Measurements from ENCODE around the gene MAMDC2.

The MAMDC2 gene

DNA sequence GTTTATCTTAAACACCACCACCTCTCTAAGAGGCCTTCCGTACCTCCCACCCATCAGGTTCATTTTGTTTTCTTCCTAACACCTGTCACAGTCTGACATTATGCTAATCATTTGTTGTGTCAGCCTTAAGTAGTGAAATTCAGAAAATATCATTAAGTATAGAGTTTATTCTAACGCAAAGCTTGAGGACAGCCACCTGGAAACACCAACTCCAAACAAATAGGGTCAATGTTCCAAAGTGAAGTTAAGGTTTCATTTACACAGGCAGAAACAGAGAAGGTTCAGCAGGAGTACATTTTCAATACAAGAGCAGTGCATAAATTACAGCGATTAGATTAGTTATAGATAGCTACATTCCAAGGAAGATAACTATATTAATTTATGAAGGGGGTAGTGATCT, 213.9 kb downstream of the MAMDC2 start:
- peak overlapping the region; percentile 96 for H3K9ac ChIP-seq (ENCODE audit: low read length)
- H3K27me3 ChIP-seq (ENCODE audit: insufficient read depth, low read length, poor library complexity), result no peaks in the 10 kb centered on the region
- DNase-seq, result no peak
- H2BK15ac ChIP-seq (replicated peaks; ENCODE audit: low read depth), result no peak overlapping the region
- no peak overlapping the region for H3K4me2 ChIP-seq (ENCODE audit: low read length)
- H3K18ac ChIP-seq (ENCODE audit: low read length), result no peak overlapping the region
- no peak overlapping the region for H4K8ac ChIP-seq (ENCODE audit: low read depth, low read length)
- no peak overlapping the region for H4K5ac ChIP-seq (ENCODE audit: low read length)
- H3K27ac ChIP-seq (ENCODE audit: low read depth, low read length), result no peak overlapping the region
- peaks cover 1% of the 10 kb centered on the region for H3K36me3 ChIP-seq (ENCODE audit: control insufficient read depth, insufficient read depth, low read length)
- H2BK5ac ChIP-seq (ENCODE audit: low read length), result no peak overlapping the region
- H3K23ac ChIP-seq (ENCODE audit: low read length), result no peak overlapping the region
- peaks cover 15% of the 10 kb centered on the region for H3K79me1 ChIP-seq (ENCODE audit: low read length)
- no peak overlapping the region for H2AK5ac ChIP-seq (ENCODE audit: low read length)
- peaks cover 34% of the 10 kb centered on the region for H3K79me2 ChIP-seq (ENCODE audit: control insufficient read depth, insufficient read depth, low read length)
- no peak overlapping the region for H3K4ac ChIP-seq (ENCODE audit: low read depth, low read length)
- no peak overlapping the region for H3K56ac ChIP-seq (ENCODE audit: low read length)
- no peak overlapping the region for H2BK120ac ChIP-seq (ENCODE audit: low read depth, low read length)
- H3K4me3 ChIP-seq (ENCODE audit: low read length), result no peak overlapping the region
- peaks cover 2% of the 10 kb centered on the region for H3K4me1 ChIP-seq (ENCODE audit: control insufficient read depth, low read depth, low read length)
- no CpG with 5 or more reads among the region's 3 CpGs for WGBS (ENCODE audit: extremely low coverage, insufficient coverage, low lambda C conversion rate)

DNA sequence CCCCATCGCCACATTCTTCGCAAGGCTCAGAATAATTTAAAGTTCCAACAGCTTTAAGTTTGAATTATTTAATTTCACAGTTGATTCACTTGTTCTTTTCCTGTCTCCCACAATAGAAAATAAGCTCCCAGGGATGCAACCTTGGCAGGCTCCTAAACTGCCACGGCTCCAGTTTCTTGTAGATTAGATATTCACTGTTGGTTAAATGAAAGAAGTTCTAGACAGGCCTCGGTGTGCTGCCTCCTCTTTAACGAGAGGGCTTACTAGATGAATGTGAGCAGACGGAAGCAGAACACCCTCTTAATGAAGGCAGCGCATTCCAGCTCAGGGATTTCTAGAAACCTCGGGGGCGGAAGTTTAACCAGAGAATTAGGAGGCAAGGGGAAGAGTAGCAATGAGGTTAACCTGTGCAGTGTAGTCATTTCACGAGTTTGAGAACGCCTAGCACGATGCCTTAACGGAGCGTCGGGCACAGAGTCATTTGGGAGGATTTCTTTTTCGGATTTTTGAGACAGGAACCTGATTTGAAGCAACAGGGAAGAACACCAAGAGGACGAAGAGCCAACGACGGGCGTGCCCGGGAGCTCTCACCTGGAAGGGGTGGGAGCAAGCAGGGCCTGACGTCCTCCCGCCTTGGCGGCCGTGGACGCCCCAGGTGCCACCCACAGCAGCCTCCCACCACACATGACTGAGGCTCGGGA, 214.5 kb downstream of the MAMDC2 start:
- DNase-seq, result peak; percentile 80
- Histone ChIP-seq H3K23ac (ENCODE audit: low read length) (no peak overlapping the region), H2BK5ac (ENCODE audit: low read length) (no peak overlapping the region), H3K56ac (ENCODE audit: low read length) (peak overlapping the region; percentile 79), H3K4ac (ENCODE audit: low read depth, low read length) (no peak overlapping the region), H3K9ac (ENCODE audit: low read length) (peak overlapping the region; percentile 96), H3K4me2 (ENCODE audit: low read length) (peak overlapping the region; percentile 37), H2AK5ac (ENCODE audit: low read length) (no peak overlapping the region), H3K27ac (ENCODE audit: low read depth, low read length) (peak overlapping the region; percentile 73), H3K79me1 (ENCODE audit: low read length) (peaks cover 15% of the 10 kb centered on the region), H2BK15ac (replicated peaks; ENCODE audit: low read depth) (no peak overlapping the region), H3K79me2 (ENCODE audit: control insufficient read depth, insufficient read depth, low read length) (peaks cover 40% of the 10 kb centered on the region), H3K18ac (ENCODE audit: low read length) (peak overlapping the region; percentile 80), H2BK120ac (ENCODE audit: low read depth, low read length) (peak overlapping the region; percentile 6), H3K4me3 (ENCODE audit: low read length) (peak overlapping the region; percentile 16), H3K36me3 (ENCODE audit: control insufficient read depth, insufficient read depth, low read length) (peaks cover 1% of the 10 kb centered on the region), H3K4me1 (ENCODE audit: control insufficient read depth, low read depth, low read length) (peaks cover 2% of the 10 kb centered on the region), H4K5ac (ENCODE audit: low read length) (no peak overlapping the region), H3K27me3 (ENCODE audit: insufficient read depth, low read length, poor library complexity) (no peaks in the 10 kb centered on the region), H4K8ac (ENCODE audit: low read depth, low read length) (no peak overlapping the region)
- no CpG with 5 or more reads among the region's 27 CpGs for WGBS (ENCODE audit: extremely low coverage, insufficient coverage, low lambda C conversion rate)

DNA sequence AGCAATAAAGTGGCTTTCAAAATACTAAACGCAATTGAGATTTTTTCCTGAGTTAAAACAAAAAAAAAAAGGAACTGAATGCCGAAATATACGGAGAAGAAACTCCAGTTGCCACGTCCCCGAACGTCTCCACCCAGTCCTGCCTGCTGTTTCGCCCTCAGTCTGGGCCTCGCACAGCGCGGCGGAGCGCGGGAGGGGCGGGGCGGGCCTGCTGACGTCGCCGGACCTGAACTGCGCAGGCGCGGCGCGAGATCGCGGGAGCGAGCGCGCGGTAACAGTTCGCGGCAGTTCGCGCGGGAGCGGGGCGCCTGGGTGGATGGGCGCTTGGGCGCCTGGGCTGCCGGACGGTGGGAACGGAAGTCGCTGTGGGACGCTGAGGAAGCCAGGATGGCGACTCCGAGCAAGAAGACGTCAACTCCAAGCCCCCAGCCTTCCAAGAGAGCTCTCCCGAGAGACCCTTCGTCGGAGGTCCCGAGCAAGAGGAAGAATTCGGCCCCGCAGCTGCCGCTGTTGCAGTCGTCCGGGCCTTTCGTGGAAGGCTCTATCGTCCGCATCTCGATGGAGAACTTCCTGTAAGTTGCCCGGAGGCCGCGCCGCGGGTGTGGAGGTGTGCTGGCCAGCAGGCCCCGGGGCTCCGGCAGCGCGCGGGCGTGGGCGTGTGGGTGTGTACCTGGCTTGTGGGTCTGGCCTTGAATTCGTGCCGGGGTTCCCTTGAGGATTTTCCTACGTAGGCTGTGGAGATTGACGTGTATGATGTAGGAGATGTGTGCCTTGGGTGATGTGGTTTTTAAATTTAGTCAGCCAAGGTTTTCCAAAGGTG, 215.3 kb downstream of the MAMDC2 start, which contains the start of gene SMC5:
Gene SMC5, plus strand, starts transcription at position 287 of the 820 bp plus-strand sequence. Its CDS starts 101 bp downstream, at position 388.
- Histone ChIP-seq H3K9ac (ENCODE audit: low read length) (peak within 1 kb of the TSS; percentile 96), H2BK120ac (ENCODE audit: low read depth, low read length) (peak within 1 kb of the TSS; percentile 6), H2AK5ac (ENCODE audit: low read length) (no peak within 1 kb of the TSS), H3K18ac (ENCODE audit: low read length) (peak within 1 kb of the TSS; percentile 81), H3K4me1 (ENCODE audit: control insufficient read depth, low read depth, low read length) (peaks cover 2% of the 10 kb centered on the region), H2BK15ac (replicated peaks; ENCODE audit: low read depth) (no peak within 1 kb of the TSS), H3K79me2 (ENCODE audit: control insufficient read depth, insufficient read depth, low read length) (peaks cover 44% of the 10 kb centered on the region), H3K4ac (ENCODE audit: low read depth, low read length) (peak within 1 kb of the TSS; percentile 40), H3K27ac (ENCODE audit: low read depth, low read length) (peak within 1 kb of the TSS; percentile 85), H3K79me1 (ENCODE audit: low read length) (peaks cover 17% of the 10 kb centered on the region), H3K36me3 (ENCODE audit: control insufficient read depth, insufficient read depth, low read length) (peaks cover 1% of the 10 kb centered on the region), H3K56ac (ENCODE audit: low read length) (peak within 1 kb of the TSS; percentile 95), H2BK5ac (ENCODE audit: low read length) (peak within 1 kb of the TSS; percentile 73), H4K8ac (ENCODE audit: low read depth, low read length) (no peak within 1 kb of the TSS), H3K23ac (ENCODE audit: low read length) (no peak within 1 kb of the TSS), H3K4me3 (ENCODE audit: low read length) (peak within 1 kb of the TSS; percentile 87), H3K4me2 (ENCODE audit: low read length) (peak within 1 kb of the TSS; percentile 80), H4K5ac (ENCODE audit: low read length) (no peak within 1 kb of the TSS), H3K27me3 (ENCODE audit: insufficient read depth, low read length, poor library complexity) (no peaks in the 10 kb centered on the region)
- no CpG with 5 or more reads among the region's 75 CpGs for WGBS (ENCODE audit: extremely low coverage, insufficient coverage, low lambda C conversion rate)
- DNase-seq, result peak; percentile 93

DNA sequence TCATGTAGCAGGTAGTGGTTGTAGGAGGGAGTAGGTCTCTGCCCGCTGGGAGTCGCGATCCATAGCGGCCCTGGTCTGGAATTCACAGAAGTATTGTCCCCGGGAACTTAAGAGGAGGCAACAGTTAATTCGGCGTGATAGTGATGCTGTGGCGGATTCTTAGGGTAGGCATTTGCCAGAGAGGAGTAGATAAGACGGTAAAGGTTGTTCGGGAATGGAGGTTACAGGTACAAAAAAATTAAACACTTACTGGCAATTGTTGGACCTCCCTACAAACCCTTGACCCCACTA, 215.8 kb downstream of the MAMDC2 start:
- H3K4ac ChIP-seq (ENCODE audit: low read depth, low read length), result no peak overlapping the region
- no peak overlapping the region for H4K8ac ChIP-seq (ENCODE audit: low read depth, low read length)
- peak overlapping the region; percentile 96 for H3K9ac ChIP-seq (ENCODE audit: low read length)
- no peaks in the 10 kb centered on the region for H3K27me3 ChIP-seq (ENCODE audit: insufficient read depth, low read length, poor library complexity)
- no peak overlapping the region for H3K18ac ChIP-seq (ENCODE audit: low read length)
- peak overlapping the region; percentile 95 for H3K56ac ChIP-seq (ENCODE audit: low read length)
- no peak overlapping the region for H3K23ac ChIP-seq (ENCODE audit: low read length)
- H4K5ac ChIP-seq (ENCODE audit: low read length), result no peak overlapping the region
- no peak overlapping the region for H2BK15ac ChIP-seq (replicated peaks; ENCODE audit: low read depth)
- peaks cover 2% of the 10 kb centered on the region for H3K4me1 ChIP-seq (ENCODE audit: control insufficient read depth, low read depth, low read length)
- H3K36me3 ChIP-seq (ENCODE audit: control insufficient read depth, insufficient read depth, low read length), result peaks cover 1% of the 10 kb centered on the region
- peak overlapping the region; percentile 73 for H2BK5ac ChIP-seq (ENCODE audit: low read length)
- H2AK5ac ChIP-seq (ENCODE audit: low read length), result no peak overlapping the region
- H3K4me2 ChIP-seq (ENCODE audit: low read length), result peak overlapping the region; percentile 80
- H3K4me3 ChIP-seq (ENCODE audit: low read length), result peak overlapping the region; percentile 87
- peak overlapping the region; percentile 85 for H3K27ac ChIP-seq (ENCODE audit: low read depth, low read length)
- H3K79me1 ChIP-seq (ENCODE audit: low read length), result peaks cover 17% of the 10 kb centered on the region
- no peak overlapping the region for H2BK120ac ChIP-seq (ENCODE audit: low read depth, low read length)
- peaks cover 44% of the 10 kb centered on the region for H3K79me2 ChIP-seq (ENCODE audit: control insufficient read depth, insufficient read depth, low read length)
- WGBS (ENCODE audit: extremely low coverage, insufficient coverage, low lambda C conversion rate), result no CpG with 5 or more reads among the region's 10 CpGs
- peak; percentile 76 for DNase-seq

DNA sequence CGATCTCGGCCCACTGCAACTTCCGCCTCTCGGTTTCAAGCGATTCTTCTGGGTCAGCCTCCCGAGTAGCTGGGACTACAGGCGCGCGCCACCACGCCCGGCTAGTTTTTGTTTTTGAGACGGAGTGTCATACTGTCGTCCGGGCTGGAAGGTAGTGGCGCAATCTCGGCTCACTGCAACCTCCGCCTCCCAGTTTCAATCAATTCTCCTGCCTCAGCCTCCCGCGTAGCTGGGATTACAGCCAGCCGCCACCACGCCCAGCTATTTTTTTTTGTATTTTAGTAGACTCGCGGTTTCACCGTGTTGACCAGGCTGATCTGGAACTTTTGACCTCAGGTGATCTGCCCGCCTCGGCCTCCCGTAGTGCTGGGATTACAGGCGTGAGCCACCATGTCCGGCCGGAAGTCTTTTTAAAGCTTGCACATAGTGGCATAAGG, 216.4 kb downstream of the MAMDC2 start:
- no peak for DNase-seq
- Histone ChIP-seq H3K79me1 (ENCODE audit: low read length) (peaks cover 17% of the 10 kb centered on the region), H2BK5ac (ENCODE audit: low read length) (no peak overlapping the region), H3K4me1 (ENCODE audit: control insufficient read depth, low read depth, low read length) (peaks cover 2% of the 10 kb centered on the region), H4K8ac (ENCODE audit: low read depth, low read length) (no peak overlapping the region), H3K4me3 (ENCODE audit: low read length) (peak overlapping the region; percentile 87), H4K5ac (ENCODE audit: low read length) (no peak overlapping the region), H3K27ac (ENCODE audit: low read depth, low read length) (no peak overlapping the region), H3K56ac (ENCODE audit: low read length) (peak overlapping the region; percentile 49), H3K9ac (ENCODE audit: low read length) (peak overlapping the region; percentile 34), H3K4me2 (ENCODE audit: low read length) (no peak overlapping the region), H3K18ac (ENCODE audit: low read length) (no peak overlapping the region), H3K36me3 (ENCODE audit: control insufficient read depth, insufficient read depth, low read length) (peaks cover 4% of the 10 kb centered on the region), H2BK120ac (ENCODE audit: low read depth, low read length) (no peak overlapping the region), H3K23ac (ENCODE audit: low read length) (no peak overlapping the region), H3K79me2 (ENCODE audit: control insufficient read depth, insufficient read depth, low read length) (peaks cover 44% of the 10 kb centered on the region), H2AK5ac (ENCODE audit: low read length) (no peak overlapping the region), H2BK15ac (replicated peaks; ENCODE audit: low read depth) (no peak overlapping the region), H3K27me3 (ENCODE audit: insufficient read depth, low read length, poor library complexity) (no peaks in the 10 kb centered on the region), H3K4ac (ENCODE audit: low read depth, low read length) (no peak overlapping the region)
- WGBS (ENCODE audit: extremely low coverage, insufficient coverage, low lambda C conversion rate), result no CpG with 5 or more reads among the region's 30 CpGs
